ENCODE results near the gene C5orf15.
"Not testable (repeated sequence)": the region's sequence is repeated elsewhere in the genome, so short reads cannot be mapped to it uniquely, and the experiment has no call there.

C5orf15 gene

DNA sequence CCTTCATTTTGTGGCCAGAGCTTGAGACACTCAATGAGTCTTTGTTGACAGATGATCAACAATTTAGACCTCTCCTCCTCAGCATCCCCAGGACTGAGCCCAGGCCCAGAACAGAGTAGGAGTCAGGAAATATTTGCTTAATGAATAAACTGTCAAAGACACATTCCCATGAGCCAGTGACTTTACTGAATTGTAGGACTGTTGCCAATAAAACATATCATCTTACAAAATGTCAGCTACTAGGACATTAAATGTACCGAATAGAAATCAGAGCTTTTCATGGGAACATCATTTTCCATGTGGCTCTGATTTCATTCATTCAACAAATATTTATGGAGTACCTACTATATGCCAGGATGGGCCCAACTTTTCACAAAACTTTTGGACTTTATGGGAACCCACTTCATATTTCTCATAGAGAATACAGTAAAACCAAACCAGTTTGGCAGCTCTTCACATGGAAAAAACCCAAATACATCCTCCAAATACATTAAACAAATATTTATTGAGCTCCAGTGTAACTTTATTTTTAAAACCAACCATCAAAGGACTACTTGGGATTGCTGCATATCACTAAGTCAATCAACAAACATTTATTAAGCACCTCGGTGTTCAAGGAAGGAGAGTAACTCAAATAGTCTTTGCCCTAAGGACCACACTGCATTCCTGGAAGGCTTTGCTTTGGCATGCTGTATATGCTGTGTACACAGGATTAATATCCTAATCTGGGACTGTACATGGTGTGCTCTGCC, 24.9 kb upstream of the C5orf15 start:
- no peak for DNase-seq

- DNase-seq = no peak
Measured at GRCh38 chr5:133992429-133993155, 24.2 kb upstream of the C5orf15 start.

DNA sequence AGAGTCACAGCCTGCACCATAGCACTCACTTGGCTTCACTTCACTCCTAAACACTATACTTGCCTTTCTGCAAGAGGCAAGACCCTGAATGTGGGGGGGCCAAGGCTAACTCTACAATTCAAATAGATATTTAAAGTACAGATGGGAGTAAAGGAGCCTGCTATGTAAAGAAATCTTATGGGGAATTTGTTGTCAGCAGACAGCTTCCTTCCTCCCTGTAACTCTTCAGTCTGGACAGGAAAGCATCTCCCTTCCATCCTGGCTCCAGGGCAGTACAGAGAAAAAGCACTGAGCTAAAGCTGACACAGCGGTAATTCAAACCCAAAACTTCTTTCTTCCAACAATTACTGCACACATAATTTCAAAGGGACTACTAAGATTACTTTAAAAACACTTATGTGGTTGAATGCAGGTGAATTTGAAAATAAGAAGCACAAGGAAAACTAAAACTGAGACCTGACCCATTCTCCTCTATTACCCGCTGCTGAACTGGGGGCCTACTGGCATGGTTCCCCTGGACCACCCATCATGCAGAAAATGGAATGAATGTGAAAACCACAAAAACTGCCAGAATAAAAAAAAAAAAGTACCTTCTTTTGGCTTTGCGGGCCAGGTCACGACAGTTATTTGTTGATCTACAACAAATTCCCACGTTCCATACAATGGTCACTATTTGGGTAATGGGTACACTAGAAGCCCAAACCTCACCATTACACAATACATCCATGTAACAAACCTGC, 22.9 kb upstream of the C5orf15 start:
- DNase-seq = no peak

- DNase-seq = no peak
Measured at GRCh38 chr5:133990396-133990795, 22.0 kb upstream of the C5orf15 start.

DNA sequence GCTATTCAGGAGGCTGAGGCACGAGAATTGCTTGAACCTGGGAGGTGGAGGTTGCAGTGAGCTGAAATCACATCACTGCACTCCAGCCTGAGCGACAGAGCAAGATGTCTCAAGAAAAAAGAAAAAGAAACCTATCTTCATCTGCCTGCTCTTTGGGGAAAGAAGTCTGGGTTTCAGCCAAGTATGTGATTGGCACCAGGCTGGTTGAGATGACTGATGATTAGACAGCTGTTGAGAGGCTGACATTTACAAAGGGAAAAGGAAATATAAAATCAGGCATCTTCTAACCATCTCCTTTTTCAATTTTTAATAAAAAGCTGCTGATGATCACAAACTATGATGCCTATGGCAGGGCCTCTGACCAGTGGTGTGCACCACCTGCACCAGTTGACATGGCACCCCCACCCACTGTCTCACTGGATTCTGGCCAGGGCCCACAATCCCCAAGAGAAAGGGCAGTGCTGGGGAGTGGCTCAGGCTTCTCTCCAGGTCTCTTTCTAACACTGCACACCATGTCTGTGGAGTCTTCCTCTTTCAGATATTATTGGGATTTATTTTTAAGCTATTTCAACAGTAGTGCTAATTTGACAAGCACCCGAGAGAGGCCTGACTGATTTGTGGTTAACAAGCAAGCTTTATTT, 17.2 kb upstream of the C5orf15 start:
- DNase-seq = no peak

GRCh38 chr5:133983674-133984073, 15.2 kb upstream of the C5orf15 start:
- no peak for DNase-seq

GRCh38 chr5:133981714-133982113, 13.3 kb upstream of the C5orf15 start:
- no peak for DNase-seq

DNA sequence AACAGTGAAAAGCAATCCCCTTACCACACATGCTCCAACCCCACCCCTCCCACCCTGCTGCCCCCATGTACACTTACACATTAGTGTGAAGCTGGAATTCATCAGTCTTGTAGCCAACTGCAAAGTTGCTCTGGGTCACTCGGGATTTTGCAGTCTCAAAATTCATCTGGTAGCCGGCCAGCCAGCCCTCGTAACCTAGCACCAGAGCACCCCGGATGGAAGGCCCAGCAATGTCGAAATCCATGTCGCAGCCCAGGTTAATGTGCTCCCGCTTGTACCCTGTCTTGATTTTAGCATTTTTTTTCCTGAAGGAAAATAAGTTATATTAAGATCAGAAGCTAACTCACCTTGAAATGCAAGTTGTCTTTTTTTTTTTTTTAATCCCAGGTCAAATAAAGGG, 12.2 kb upstream of the C5orf15 start:
- DNase-seq = no peak

DNA sequence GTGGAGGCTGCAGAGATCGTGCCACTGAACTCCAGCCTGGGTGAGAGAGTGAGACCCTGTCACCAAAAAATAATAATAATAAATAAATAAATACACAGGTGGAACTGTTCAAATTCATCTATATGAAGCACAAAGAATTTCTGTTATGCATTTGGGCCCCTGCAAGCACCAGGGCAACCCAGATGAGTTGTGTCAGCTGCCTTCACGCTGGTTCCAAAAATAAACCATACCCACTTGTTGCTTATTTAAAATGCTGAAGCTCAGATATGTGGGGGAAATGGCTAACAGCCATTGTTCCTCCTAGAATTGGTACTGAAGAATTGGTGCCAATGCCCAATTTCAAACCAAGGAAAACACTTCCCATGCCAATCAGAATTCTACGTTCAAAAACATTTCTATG, 10.5 kb upstream of the C5orf15 start:
- DNase-seq = no peak

- no peak for DNase-seq
Measured at GRCh38 chr5:133977858-133978257, 9.4 kb upstream of the C5orf15 start.

GRCh38 chr5:133977161-133977787, 8.8 kb upstream of the C5orf15 start:
- DNase-seq = no peak

DNA sequence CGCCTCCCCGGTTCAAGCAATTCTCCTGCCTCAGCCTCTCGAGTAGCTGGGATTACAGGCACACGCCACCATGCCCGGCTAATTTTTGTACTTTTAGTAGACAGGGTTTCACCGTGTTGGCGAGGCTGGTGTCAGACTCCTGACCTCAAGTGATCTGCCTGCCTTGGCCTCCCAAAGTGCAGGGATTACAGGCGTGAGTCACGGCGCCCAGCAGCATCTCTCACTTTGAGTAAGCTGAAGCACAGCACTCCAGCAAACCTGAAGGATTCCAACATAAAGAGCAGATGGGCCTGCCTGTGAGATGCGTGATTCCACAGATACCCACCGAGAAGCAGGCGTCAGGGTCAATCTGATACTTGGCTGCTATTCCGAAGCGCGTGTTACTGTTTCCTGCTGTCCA, 7.1 kb upstream of the C5orf15 start:
- not testable (repeated sequence) for DNase-seq

DNA sequence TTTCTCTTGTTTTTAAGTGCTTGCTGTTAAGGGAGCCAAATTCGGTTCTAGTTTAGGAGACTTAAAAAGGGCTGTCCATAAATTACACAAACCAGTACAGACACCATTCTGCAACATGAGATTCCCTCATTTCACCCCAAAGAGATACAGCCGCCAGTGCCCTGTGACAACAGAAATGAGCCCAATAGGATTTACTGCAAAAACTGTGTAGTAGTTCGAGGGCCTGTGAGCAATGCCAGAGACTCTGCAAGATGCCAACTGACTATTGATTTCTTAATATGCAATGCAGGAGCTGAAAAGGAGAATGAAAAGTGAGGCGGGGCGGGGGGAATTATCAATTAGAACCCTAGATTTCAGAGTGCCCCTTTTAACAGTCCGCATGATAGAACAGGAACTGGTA, 5.7 kb upstream of the C5orf15 start:
- DNase-seq = no peak

DNA sequence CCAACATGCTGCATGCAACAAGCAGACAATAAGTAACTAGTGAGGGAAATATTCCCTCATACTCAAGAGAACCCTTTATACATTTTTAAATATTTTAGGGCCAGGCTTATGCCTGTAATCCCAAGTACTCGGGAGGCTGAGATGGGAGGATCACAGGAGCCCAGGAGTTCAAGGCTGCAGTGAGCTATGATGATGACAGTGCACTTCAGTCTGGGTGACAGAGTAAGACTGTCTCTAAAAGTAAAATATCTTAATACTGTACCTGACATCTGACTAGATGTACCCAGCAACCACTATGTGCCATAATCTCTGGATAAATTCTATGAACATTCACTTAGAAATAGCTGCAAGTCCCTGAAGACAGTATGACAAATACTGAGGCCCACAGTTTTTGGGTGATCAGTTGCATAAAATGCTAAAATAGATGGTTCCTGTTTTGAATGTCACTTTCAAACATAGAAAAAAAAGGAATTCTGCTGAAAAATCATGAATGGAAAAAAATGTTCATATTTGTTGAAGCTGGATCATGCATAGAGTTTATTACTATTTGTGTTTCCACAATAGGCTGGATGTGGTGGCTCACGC, 2.0 kb upstream of the C5orf15 start:
- DNase-seq = no peak

GRCh38 chr5:133969654-133970324, 1.4 kb upstream of the C5orf15 start:
- no peak for DNase-seq

DNA sequence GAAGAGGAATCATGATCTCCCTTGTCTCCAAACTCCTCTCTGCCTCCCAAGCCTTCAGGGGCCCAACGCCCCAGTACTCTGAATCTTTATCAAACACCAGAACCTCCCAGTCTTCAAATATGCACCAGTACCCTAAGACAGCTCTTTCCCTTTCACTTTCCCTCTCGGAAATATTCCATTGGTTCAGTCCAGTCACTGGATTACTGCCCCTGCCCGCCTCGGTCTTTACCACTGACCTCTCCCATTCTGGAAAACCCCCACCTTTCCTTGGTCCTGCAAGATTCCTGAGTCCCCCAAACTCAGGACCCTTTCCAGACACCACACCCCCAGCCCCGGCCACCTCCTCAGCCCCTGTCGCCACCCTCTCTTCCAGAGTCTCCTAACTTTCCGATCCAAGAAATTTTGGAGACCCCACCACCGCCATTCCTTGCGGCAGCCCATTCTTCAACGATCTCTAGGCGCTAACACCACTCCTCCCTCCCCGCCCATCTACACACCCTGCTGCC, 674 bp downstream of the C5orf15 start:
- no peak for DNase-seq

DNA sequence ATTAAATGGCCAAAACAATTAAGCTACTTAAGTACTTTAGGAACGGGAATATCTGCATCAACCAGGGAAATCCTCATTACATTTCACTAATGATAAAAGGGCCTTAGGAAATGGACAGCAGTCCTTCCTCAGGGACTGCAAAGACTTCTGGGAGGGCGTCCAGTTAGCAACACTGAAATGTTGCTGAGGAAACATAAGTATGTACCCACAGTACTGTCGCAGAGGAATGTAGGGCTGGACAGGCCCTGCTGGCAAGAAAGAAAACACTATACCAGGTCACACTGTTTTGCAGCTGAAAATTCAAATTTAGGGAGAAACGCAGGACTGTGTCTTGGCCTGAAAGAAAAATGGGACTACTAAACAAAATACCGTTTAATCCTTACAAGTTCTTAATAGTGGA, 1.3 kb downstream of the C5orf15 start:
- DNase-seq = no peak

DNA sequence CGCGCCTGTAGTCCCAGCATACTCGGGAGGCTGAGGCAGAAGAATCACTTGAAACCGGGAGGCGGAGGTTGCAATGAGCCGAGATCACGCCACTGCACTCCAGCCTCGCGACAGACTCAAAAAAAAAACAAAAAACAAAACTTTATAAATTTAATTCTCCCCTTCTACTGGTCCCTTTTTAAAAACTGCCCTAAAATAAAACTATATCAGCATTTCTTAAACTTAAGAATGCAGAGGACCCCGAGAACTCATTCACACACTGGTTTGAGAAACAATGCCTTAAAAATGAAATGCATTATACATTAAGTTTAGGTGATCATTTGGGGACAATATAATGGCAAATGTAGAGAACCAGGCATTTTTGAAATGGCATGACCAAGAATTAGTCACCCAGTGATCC, 2.3 kb downstream of the C5orf15 start:
- DNase-seq = no peak

DNA sequence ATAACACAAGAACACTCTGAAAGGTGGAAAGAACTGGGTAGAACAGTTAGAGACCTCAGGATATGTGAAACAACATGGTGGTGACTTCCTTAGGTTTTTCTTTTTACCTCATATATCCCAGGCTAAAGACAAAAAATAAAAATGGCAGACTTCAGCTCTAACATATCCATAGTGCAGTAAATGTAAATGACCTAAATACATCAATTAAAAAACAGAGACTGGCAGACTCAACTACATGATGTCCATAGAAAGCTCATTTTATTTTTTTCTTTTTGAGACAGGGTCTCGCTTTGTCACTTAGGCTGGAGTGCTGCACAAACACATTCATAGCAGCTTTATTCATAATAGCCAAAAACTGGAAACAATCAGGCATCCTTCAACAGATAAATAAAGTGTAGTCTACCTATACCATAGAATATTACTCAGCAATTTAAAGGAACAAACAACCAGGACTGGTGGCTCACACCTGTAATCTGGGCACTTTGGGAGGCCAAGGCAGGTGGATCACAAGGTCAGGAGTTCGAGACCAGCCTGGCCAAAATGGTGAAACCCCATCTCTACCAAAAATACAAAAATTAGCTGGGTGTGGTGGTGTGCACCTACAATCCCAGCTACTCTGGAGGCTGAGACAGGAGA, 4.8 kb downstream of the C5orf15 start:
- DNase-seq = no peak

GRCh38 chr5:133962801-133963476, 5.5 kb downstream of the C5orf15 start:
- no peak for DNase-seq

- DNase-seq = no peak
Measured at GRCh38 chr5:133962131-133962530, 6.3 kb downstream of the C5orf15 start.

Measured in NCI-H1048 (cell line).